Astrocyte of the cerebellum (primary cell): ENCODE data around the gene ALKBH8.
A peak's percentile ranks its signal among the peaks of the same experiment; 100 is the strongest.

Source experiments
- DNase-seq: peaks from one replicate; pipeline ENCODE4 v3.0.0-alpha.2; 2011; ENCODE audit warnings: low read depth
- H3K4me3 ChIP-seq: 2 replicates; pipeline ENCODE4 v1.5.1; 2011; ENCODE audit warnings: mild to moderate bottlenecking, low read depth, low read length, moderate library complexity
- in situ Hi-C: cut with HindIII; loops from 2 replicates; pipeline ENCODE4 v1.10.0; 2017; ENCODE audit warnings: low sequenced_read_pairs
- TF ChIP-seq, protein P1 (sequence below): IDR thresholded peaks from 2 replicates; pipeline ENCODE4 v1.5.1; 2012; ENCODE audit warnings: low read length, low read depth, moderate library complexity, mild to moderate bottlenecking; ENCODE audit errors: missing control alignments

Gene ALKBH8

DNA sequence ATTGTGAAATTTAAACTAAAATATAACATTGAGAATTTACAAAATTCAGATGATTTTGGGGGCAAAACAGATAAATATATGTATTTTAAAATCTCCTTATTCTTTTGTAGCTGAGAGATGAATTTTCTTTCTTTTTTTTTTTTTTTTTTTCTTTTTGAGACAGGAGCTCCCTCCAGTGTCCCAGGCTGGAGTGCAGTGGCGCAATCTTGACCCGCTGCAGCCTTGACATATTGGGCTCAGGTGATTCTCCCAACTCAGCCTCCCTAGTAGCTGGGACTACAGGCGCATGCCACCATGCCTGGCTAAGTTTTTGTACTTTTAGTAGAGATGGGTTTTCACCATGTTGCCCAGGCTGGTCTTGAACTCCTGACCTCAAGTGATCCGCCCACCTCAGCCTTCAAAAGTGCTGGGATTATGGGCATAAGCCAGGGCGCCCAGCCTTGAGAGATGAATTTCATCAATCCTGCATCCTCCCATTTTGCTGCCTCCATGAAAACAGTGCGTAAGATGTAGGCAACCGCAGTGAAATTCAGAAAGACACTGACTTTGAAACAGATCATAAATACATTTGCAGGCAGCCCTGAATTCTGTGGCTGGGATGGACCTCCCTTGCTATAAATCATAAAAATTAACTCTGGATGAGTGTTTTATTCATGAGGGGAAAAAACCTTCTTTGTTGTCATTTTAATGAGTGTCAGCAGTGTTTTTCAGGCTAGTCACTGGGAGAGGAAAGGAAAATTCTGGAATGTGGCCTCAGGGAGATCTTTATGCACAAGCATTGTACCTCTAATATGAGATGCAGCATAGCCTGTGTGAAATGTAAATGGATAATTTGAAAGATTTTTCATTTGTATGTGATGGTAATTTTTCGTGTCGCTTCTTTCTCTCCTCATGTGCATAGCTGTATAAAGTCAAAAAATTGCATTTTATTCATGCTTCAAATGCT, 39.8 kb upstream of the ALKBH8 start:
- TF ChIP-seq, protein P1, sequence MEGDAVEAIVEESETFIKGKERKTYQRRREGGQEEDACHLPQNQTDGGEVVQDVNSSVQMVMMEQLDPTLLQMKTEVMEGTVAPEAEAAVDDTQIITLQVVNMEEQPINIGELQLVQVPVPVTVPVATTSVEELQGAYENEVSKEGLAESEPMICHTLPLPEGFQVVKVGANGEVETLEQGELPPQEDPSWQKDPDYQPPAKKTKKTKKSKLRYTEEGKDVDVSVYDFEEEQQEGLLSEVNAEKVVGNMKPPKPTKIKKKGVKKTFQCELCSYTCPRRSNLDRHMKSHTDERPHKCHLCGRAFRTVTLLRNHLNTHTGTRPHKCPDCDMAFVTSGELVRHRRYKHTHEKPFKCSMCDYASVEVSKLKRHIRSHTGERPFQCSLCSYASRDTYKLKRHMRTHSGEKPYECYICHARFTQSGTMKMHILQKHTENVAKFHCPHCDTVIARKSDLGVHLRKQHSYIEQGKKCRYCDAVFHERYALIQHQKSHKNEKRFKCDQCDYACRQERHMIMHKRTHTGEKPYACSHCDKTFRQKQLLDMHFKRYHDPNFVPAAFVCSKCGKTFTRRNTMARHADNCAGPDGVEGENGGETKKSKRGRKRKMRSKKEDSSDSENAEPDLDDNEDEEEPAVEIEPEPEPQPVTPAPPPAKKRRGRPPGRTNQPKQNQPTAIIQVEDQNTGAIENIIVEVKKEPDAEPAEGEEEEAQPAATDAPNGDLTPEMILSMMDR, result no peak
- in situ Hi-C loops, result no loop called here
- H3K4me3 ChIP-seq, result no peak overlapping the region

DNA sequence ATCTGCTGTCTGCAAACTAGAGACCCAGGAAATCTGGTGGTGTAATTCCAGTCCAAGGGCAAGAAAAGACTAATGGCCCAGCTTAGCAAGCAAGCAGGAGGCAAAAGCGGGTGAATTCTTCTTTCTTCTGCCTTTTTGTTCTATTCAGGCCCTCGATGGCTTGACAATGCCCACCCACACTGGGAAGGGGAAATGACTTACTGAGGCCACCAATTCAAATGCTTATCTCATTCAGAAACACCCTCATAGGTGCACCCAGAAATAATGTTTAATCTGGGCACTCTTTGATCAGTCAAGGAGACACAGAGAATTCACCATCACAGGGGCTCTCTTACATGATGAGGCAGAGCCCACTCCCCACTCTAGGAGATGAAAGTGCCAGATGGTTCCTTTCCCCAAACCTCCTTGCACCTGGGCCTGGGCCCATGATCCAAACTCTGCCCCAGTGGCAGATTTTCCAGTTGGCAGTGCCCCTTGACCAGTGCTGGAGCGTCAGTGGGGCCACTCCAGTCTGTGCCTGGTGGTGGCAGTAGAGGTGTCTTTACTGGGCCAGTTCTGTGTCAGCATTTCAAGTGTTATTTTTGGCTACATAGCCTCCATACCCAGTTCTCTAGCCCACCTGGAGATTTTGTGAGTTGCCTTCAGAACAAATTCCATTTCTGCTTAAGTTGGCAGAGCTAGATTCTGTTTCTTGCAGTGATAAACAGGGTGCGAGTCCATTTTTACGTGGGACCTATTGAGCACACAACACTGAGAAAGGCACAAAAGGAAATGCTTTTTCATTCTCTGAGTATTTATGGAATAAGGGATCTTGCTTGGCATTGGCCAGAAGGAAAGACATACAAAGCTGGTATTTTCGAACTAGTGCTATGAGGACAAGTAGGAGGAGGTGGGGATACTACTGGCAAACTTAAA, 32.9 kb upstream of the ALKBH8 start:
- in situ Hi-C loops, result no loop called here
- TF ChIP-seq, protein P1, result peak; percentile 54
- no peak overlapping the region for H3K4me3 ChIP-seq
- DNase-seq, result no peak

More for the DNA sequence above, 39.8 kb upstream of the ALKBH8 start:
- no peak for DNase-seq

DNA sequence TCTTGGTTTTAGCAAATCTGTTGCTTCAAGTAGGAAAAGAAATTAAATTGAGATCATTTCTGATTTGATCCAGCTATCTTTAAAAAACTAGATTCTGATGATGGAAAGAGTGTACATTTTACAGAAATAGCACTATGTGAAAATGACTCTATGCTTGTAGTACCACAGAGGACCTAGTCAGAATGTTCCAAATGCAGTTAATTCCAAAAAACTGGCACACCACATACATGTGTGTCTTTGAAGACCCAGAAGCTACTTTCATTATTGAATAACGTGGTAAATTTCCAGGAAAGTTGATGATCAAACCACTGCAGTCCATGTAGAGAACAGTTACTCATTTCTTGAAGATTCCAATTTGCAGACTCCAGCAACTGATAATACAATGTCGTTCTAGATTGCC, 29.2 kb upstream of the ALKBH8 start:
- TF ChIP-seq, protein P1, result no peak
- DNase-seq, result no peak
- no peak overlapping the region for H3K4me3 ChIP-seq
- in situ Hi-C loops, result no loop called here

DNA sequence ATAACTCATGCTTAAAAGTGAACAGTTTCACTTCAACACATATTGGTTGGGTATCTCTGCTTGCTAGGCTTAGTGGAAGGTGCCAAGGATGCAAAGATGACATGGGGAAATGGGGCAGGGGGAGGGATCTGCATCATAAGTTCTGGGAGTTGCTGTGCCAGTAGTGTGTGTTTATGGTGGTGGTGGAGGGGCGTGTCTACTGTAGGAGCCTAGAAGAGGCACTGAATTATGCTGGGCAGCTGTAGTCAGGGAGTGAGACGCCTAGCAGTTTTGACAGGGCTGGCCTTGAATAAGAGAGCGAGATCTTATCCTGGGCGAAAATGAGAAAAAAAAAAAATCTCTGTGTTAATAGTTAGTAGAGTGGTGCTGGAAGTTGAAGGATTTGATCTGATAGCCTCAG, 28.4 kb upstream of the ALKBH8 start:
- TF ChIP-seq, protein P1, result no peak
- in situ Hi-C loops, result no loop called here
- no peak overlapping the region for H3K4me3 ChIP-seq
- no peak for DNase-seq

DNA sequence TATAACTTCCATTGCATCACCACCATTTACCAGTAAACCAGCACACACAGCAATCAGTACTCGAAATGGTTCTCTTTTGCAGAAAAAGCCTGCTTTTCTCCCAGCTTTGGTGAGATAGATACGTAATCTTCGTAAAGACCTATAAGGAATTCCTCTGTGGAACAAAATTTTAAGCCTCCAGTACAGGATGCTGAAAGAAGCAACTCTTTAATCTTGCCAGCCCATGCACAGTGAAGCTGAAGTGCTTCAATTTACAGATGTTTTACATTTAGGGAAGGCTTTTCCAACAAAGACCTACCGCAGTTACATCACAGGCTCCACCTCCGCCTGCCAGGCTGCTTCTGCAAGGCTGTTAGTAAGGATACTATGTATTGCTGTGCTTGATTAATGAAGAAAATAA, 27.3 kb upstream of the ALKBH8 start:
- in situ Hi-C loops, result no loop called here
- TF ChIP-seq, protein P1, result no peak

DNA sequence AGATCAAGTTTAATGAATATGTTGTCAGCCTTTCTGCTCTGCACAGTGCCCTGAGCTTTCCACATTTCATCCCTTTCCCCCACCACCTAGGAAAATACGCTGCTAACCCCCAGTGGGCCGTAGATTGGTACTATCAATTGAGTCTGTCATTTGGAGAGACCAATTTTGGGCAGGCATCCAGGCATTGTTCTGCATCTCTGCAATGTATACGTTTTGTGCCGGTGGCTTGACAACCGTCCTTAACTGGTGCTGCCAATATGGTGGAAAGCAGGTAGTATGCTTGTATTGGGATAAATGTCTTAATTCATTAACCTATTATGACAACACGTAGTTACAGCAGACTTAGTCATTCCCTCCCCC, 26.7 kb upstream of the ALKBH8 start:
- DNase-seq, result no peak
- in situ Hi-C loops, result no loop called here
- peak overlapping the region; percentile 67 for H3K4me3 ChIP-seq
- TF ChIP-seq, protein P1, result no peak

More for the DNA sequence above, 27.3 kb upstream of the ALKBH8 start:
- DNase-seq, result no peak
- H3K4me3 ChIP-seq, result no peak overlapping the region
